ENCODE measurements around the gene SHISA5.
"Not testable (repeated sequence)": the region's sequence is repeated elsewhere in the genome, so short reads cannot be mapped to it uniquely, and the experiment has no call there.

Gene SHISA5

GRCh38 chr3:48474619-48475018, 29.4 kb downstream of the SHISA5 start:
- Histone ChIP-seq H2BK12ac (ENCODE audit: low read length) (no peak overlapping the region), H4K91ac (ENCODE audit: low read depth, low read length, poor library complexity) (no peak overlapping the region), H3K4me1 (ENCODE audit: control insufficient read depth in 2 of 2, insufficient read depth in 1 of 2, low read depth in 1 of 2, low read length in 2 of 2) (peaks cover 11 to 14% of the 10 kb centered on the region in 2 donors), H3K36me3 (replicated peaks in 1 of 2; ENCODE audit: control insufficient read depth in 2 of 2, insufficient read depth in 2 of 2, low read length in 2 of 2) (peaks cover 0 to 15% of the 10 kb centered on the region in 2 donors), H3K9me3 (replicated peaks in 1 of 2; ENCODE audit: control insufficient read depth in 2 of 2, insufficient read depth in 1 of 2, low read depth in 1 of 2, low read length in 2 of 2) (no peaks in the 10 kb centered on the region), H3K4ac (ENCODE audit: low read length) (no peak overlapping the region), H4K8ac (ENCODE audit: low read depth, low read length) (no peak overlapping the region), H3K23ac (ENCODE audit: low read depth, low read length, poor library complexity) (no peak overlapping the region), H2BK5ac (ENCODE audit: low read length) (no peak overlapping the region), H3K27ac (replicated peaks; ENCODE audit: low read length) (peak overlapping the region; percentile 21), H3K18ac (ENCODE audit: low read length) (no peak overlapping the region), H2BK120ac (ENCODE audit: low read depth, low read length) (no peak overlapping the region), H3K79me1 (ENCODE audit: low read depth, low read length) (peaks cover 6% of the 10 kb centered on the region), H2BK15ac (ENCODE audit: low read length) (no peak overlapping the region), H2AFZ (ENCODE audit: low read length) (no peak overlapping the region), H3K4me2 (ENCODE audit: insufficient read depth, low read length, poor library complexity, severe bottlenecking) (no peak overlapping the region), H2AK5ac (ENCODE audit: low read depth, low read length) (no peak overlapping the region), H3K4me3 (ENCODE audit: low read length in 2 of 2) (no peak overlapping the region), H3K14ac (ENCODE audit: low read length) (no peak overlapping the region), H3K9ac (ENCODE audit: low read depth, low read length, poor library complexity) (no peak overlapping the region), H3K27me3 (ENCODE audit: control insufficient read depth in 3 of 3, insufficient read depth in 3 of 3, low read depth in 1 of 3, low read length in 3 of 3) (no peaks in the 10 kb centered on the region)
- DNase-seq (ENCODE audit: low spot score) = no peak
- WGBS, 2 donors (ENCODE audit: extremely low coverage in 2 of 2, insufficient read length in 2 of 2, insufficient replicate concordance in 1 of 2) = no CpG with 5 or more reads among the region's 4 CpGs

GRCh38 chr3:48474031-48474430, 29.9 kb downstream of the SHISA5 start:
- not testable (repeated sequence) for H2BK12ac ChIP-seq (ENCODE audit: low read length); H3K4me2 ChIP-seq (ENCODE audit: insufficient read depth, low read length, poor library complexity, severe bottlenecking); H3K18ac ChIP-seq (ENCODE audit: low read length); H3K14ac ChIP-seq (ENCODE audit: low read length); H2AK5ac ChIP-seq (ENCODE audit: low read depth, low read length); H3K9me3 ChIP-seq (replicated peaks in 1 of 2; ENCODE audit: control insufficient read depth in 2 of 2, insufficient read depth in 1 of 2, low read depth in 1 of 2, low read length in 2 of 2); H3K4ac ChIP-seq (ENCODE audit: low read length); H3K27ac ChIP-seq (replicated peaks; ENCODE audit: low read length); H3K4me3 ChIP-seq (ENCODE audit: low read length in 2 of 2); H4K8ac ChIP-seq (ENCODE audit: low read depth, low read length); H3K27me3 ChIP-seq (ENCODE audit: control insufficient read depth in 3 of 3, insufficient read depth in 3 of 3, low read depth in 1 of 3, low read length in 3 of 3); H3K23ac ChIP-seq (ENCODE audit: low read depth, low read length, poor library complexity); H2BK15ac ChIP-seq (ENCODE audit: low read length); H2BK120ac ChIP-seq (ENCODE audit: low read depth, low read length); H3K79me1 ChIP-seq (ENCODE audit: low read depth, low read length); H4K91ac ChIP-seq (ENCODE audit: low read depth, low read length, poor library complexity); H3K9ac ChIP-seq (ENCODE audit: low read depth, low read length, poor library complexity); DNase-seq (ENCODE audit: low spot score); H2AFZ ChIP-seq (ENCODE audit: low read length); H2BK5ac ChIP-seq (ENCODE audit: low read length)
- no CpG with 5 or more reads among the region's 4 CpGs for WGBS, 2 donors (ENCODE audit: extremely low coverage in 2 of 2, insufficient read length in 2 of 2, insufficient replicate concordance in 1 of 2)
- Histone ChIP-seq H3K36me3 (replicated peaks in 1 of 2; ENCODE audit: control insufficient read depth in 2 of 2, insufficient read depth in 2 of 2, low read length in 2 of 2) (peaks cover 5 to 19% of the 10 kb centered on the region in 2 donors), H3K4me1 (ENCODE audit: control insufficient read depth in 2 of 2, insufficient read depth in 1 of 2, low read depth in 1 of 2, low read length in 2 of 2) (peaks cover 11 to 14% of the 10 kb centered on the region in 2 donors)

DNA sequence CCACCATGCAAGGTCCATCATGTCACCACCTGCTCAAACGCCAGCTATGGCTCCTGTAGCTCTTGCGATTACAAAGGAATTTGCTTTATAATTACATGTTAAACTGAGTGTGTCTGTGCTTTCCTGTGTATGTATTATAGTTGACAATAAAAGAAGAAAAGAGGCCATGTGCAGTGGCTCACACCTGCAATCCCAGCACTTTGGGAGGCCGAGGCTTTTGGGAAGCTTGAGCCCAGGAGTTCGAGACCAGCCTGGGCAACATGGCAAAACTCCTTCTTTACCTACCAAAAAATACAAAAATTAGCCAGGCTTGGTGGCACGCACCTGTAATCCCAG, 30.4 kb downstream of the SHISA5 start:
- Histone ChIP-seq H3K4ac (ENCODE audit: low read length) (no peak overlapping the region), H2AFZ (ENCODE audit: low read length) (peak overlapping the region; percentile 84), H3K9ac (ENCODE audit: low read depth, low read length, poor library complexity) (no peak overlapping the region), H3K14ac (ENCODE audit: low read length) (no peak overlapping the region), H2AK5ac (ENCODE audit: low read depth, low read length) (no peak overlapping the region), H3K36me3 (replicated peaks in 1 of 2; ENCODE audit: control insufficient read depth in 2 of 2, insufficient read depth in 2 of 2, low read length in 2 of 2) (peaks cover 9 to 21% of the 10 kb centered on the region in 2 donors), H3K79me1 (ENCODE audit: low read depth, low read length) (peaks cover 8% of the 10 kb centered on the region), H3K4me3 (ENCODE audit: low read length in 2 of 2) (peak overlapping the region in 1 of 2 donors; percentile 76), H3K27me3 (ENCODE audit: control insufficient read depth in 3 of 3, insufficient read depth in 3 of 3, low read depth in 1 of 3, low read length in 3 of 3) (no peaks in the 10 kb centered on the region), H2BK15ac (ENCODE audit: low read length) (no peak overlapping the region), H3K4me1 (ENCODE audit: control insufficient read depth in 2 of 2, insufficient read depth in 1 of 2, low read depth in 1 of 2, low read length in 2 of 2) (peaks cover 11 to 14% of the 10 kb centered on the region in 2 donors), H2BK12ac (ENCODE audit: low read length) (no peak overlapping the region), H3K23ac (ENCODE audit: low read depth, low read length, poor library complexity) (no peak overlapping the region), H3K4me2 (ENCODE audit: insufficient read depth, low read length, poor library complexity, severe bottlenecking) (peak overlapping the region; percentile 72), H4K8ac (ENCODE audit: low read depth, low read length) (no peak overlapping the region), H3K9me3 (replicated peaks in 1 of 2; ENCODE audit: control insufficient read depth in 2 of 2, insufficient read depth in 1 of 2, low read depth in 1 of 2, low read length in 2 of 2) (no peaks in the 10 kb centered on the region), H4K91ac (ENCODE audit: low read depth, low read length, poor library complexity) (no peak overlapping the region), H3K27ac (replicated peaks; ENCODE audit: low read length) (peak overlapping the region; percentile 64), H2BK5ac (ENCODE audit: low read length) (no peak overlapping the region), H3K18ac (ENCODE audit: low read length) (peak overlapping the region; percentile 83), H2BK120ac (ENCODE audit: low read depth, low read length) (no peak overlapping the region)
- WGBS, 2 donors (ENCODE audit: extremely low coverage in 2 of 2, insufficient read length in 2 of 2, insufficient replicate concordance in 1 of 2) = no CpG with 5 or more reads among the region's 5 CpGs
- no peak for DNase-seq (ENCODE audit: low spot score)

DNA sequence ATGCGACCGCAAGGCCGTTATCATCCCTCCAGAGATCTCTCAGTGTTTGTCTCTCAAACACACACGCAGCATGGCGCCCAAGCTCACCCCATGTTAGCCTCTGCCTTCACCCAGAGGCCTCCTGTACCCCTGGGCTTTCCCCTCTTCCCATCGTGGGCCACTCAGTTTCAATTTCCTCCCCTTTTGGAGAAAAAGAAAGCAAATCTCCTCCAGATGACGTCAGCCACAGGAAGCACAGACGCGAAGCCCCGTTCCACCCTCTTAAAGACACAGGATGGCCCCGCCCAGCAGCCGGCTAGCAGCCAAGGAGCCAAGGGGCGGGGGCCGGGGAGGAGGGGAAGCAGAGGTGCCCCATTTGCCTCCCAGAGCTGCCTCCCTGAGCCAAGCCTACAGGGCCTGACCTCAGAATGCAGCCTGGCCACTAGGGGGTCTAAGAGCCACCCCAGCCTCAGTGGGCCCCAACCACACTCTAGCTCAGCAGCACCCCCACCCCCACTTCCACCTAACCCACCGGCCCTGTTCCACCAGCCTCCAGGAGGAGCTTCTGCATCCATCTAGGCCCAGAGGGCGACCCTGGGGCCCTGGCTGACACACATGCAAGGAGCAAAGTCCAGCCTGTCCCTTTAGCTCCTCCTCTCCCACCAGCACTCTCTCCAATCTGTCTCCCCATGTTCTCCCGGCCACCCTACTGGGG, 30.9 kb downstream of the SHISA5 start:
- peaks cover 14 to 26% of the 10 kb centered on the region in 2 donors for H3K36me3 ChIP-seq (replicated peaks in 1 of 2; ENCODE audit: control insufficient read depth in 2 of 2, insufficient read depth in 2 of 2, low read length in 2 of 2)
- H3K27ac ChIP-seq (replicated peaks; ENCODE audit: low read length) = peak overlapping the region; percentile 79
- no peak overlapping the region for H3K4ac ChIP-seq (ENCODE audit: low read length)
- H2AFZ ChIP-seq (ENCODE audit: low read length) = peak overlapping the region; percentile 84
- no peak overlapping the region for H4K8ac ChIP-seq (ENCODE audit: low read depth, low read length)
- no peaks in the 10 kb centered on the region for H3K9me3 ChIP-seq (replicated peaks in 1 of 2; ENCODE audit: control insufficient read depth in 2 of 2, insufficient read depth in 1 of 2, low read depth in 1 of 2, low read length in 2 of 2)
- H3K14ac ChIP-seq (ENCODE audit: low read length) = no peak overlapping the region
- peak overlapping the region; percentile 64 for H3K9ac ChIP-seq (ENCODE audit: low read depth, low read length, poor library complexity)
- peak overlapping the region; percentile 86 for H3K18ac ChIP-seq (ENCODE audit: low read length)
- no peak overlapping the region for H2BK12ac ChIP-seq (ENCODE audit: low read length)
- H3K4me1 ChIP-seq (ENCODE audit: control insufficient read depth in 2 of 2, insufficient read depth in 1 of 2, low read depth in 1 of 2, low read length in 2 of 2) = peaks cover 11 to 14% of the 10 kb centered on the region in 2 donors
- no CpG with 5 or more reads among the region's 17 CpGs for WGBS, 2 donors (ENCODE audit: extremely low coverage in 2 of 2, insufficient read length in 2 of 2, insufficient replicate concordance in 1 of 2)
- DNase-seq (ENCODE audit: low spot score) = peak; percentile 84
- H3K79me1 ChIP-seq (ENCODE audit: low read depth, low read length) = peaks cover 8% of the 10 kb centered on the region
- peak overlapping the region; percentile 86 for H2AK5ac ChIP-seq (ENCODE audit: low read depth, low read length)
- no peak overlapping the region for H3K23ac ChIP-seq (ENCODE audit: low read depth, low read length, poor library complexity)
- peak overlapping the region; percentile 56 for H2BK5ac ChIP-seq (ENCODE audit: low read length)
- H3K4me3 ChIP-seq (ENCODE audit: low read length in 2 of 2) = peak overlapping the region; percentile 76 to 81
- peak overlapping the region; percentile 73 for H2BK120ac ChIP-seq (ENCODE audit: low read depth, low read length)
- H3K4me2 ChIP-seq (ENCODE audit: insufficient read depth, low read length, poor library complexity, severe bottlenecking) = peak overlapping the region; percentile 72
- no peak overlapping the region for H4K91ac ChIP-seq (ENCODE audit: low read depth, low read length, poor library complexity)
- H2BK15ac ChIP-seq (ENCODE audit: low read length) = peak overlapping the region; percentile 96
- H3K27me3 ChIP-seq (ENCODE audit: control insufficient read depth in 3 of 3, insufficient read depth in 3 of 3, low read depth in 1 of 3, low read length in 3 of 3) = no peaks in the 10 kb centered on the region
